PC-9 (cell line): ENCODE measurements around the gene ARHGEF7. TPM values are rescaled to one million over a fixed set of nuclear protein-coding genes. Genes with fewer than 3 reads are reported as not detected.
A peak's percentile ranks its signal among the peaks of the same experiment; 100 is the strongest.

Experiments
- Bru-seq: library from RNA; stranded (reverse); fragments of 400-500 nt; gene quantifications from one replicate; lab custom pipeline; 2021; lab: Mats Ljungman, UMichigan
- BruChase-seq, 2 experiments: library from RNA; stranded (reverse); fragments of 400-500 nt; gene quantifications; one replicate each; lab custom pipeline; 2021; lab: Mats Ljungman, UMichigan
- BruUV-seq: library from RNA; stranded (reverse); fragments of 400-500 nt; replicated peaks from 2 replicates; lab custom pipeline; 2021; lab: Mats Ljungman, UMichigan
- CTCF ChIA-PET: fragments of 300-600 bp; sonication (Branson Sonifier 250); formaldehyde crosslinking; loops from one replicate; lab custom pipeline; 2022; ENCODE audit warnings: antibody characterized with exemption; lab: Charles Lee
- POLR2A ChIA-PET: fragments of 300-600 bp; sonication (Branson Sonifier 250); formaldehyde crosslinking; loops from one replicate; lab custom pipeline; 2022; ENCODE audit warnings: antibody characterized with exemption; ENCODE audit not compliant: unreplicated experiment; lab: Charles Lee
- DNase-seq, 2 experiments: peaks; one replicate each; pipeline versions ENCODE4 v3.0.0 to v3.0.0-alpha.2; 2015 to 2022; ENCODE audit warnings: mixed read lengths in 1 of 2
- H2AFZ ChIP-seq: fragments of 200-600 bp; sonication (generic); 2 replicates; pipeline ENCODE4 v1.8.1; 2017; ENCODE audit warnings: antibody characterized with exemption
- H3F3A ChIP-seq: fragments of 200-600 bp; sonication (generic); 2 replicates; pipeline ENCODE4 v1.8.1; 2017; ENCODE audit warnings: antibody characterized with exemption, mild to moderate bottlenecking, low read depth; ENCODE audit not compliant: insufficient read depth
- H3K27ac ChIP-seq: fragments of 200-600 bp; sonication (generic); 2 replicates; pipeline ENCODE4 v1.6.1; 2016; ENCODE audit warnings: mixed run types
- H3K27me3 ChIP-seq: fragments of 200-600 bp; sonication (generic); 2 replicates; pipeline ENCODE4 v1.6.1; 2016; ENCODE audit warnings: low read depth, mixed run types; ENCODE audit not compliant: insufficient read depth
- H3K36me3 ChIP-seq: fragments of 200-600 bp; sonication (generic); 2 replicates; pipeline ENCODE4 v1.6.1; 2016; ENCODE audit warnings: low read depth, mixed run types
- H3K4me1 ChIP-seq: fragments of 200-600 bp; sonication (generic); replicated peaks from 2 replicates; pipeline ENCODE4 v1.6.1; 2016; ENCODE audit warnings: mixed run types; ENCODE audit not compliant: insufficient read depth
- H3K4me2 ChIP-seq: fragments of 200-600 bp; sonication (generic); 2 replicates; pipeline ENCODE4 v1.6.1; 2017; ENCODE audit warnings: mixed run types
- H3K4me3 ChIP-seq: fragments of 200-600 bp; sonication (generic); 2 replicates; pipeline ENCODE4 v1.6.1; 2016; ENCODE audit warnings: mixed run types
- H3K79me2 ChIP-seq: fragments of 200-600 bp; sonication (generic); 2 replicates; pipeline ENCODE4 v1.6.1; 2017; ENCODE audit warnings: low read depth, mixed run types
- H3K9me2 ChIP-seq: fragments of 200-600 bp; sonication (generic); 2 replicates; pipeline ENCODE4 v1.8.1; 2017; ENCODE audit warnings: mild to moderate bottlenecking; ENCODE audit not compliant: insufficient read depth
- H3K9me3 ChIP-seq: fragments of 200-600 bp; sonication (generic); 2 replicates; pipeline ENCODE4 v1.8.1; 2016; ENCODE audit warnings: low read depth; ENCODE audit not compliant: insufficient read depth
- H4K20me1 ChIP-seq: fragments of 200-600 bp; sonication (generic); 2 replicates; pipeline ENCODE4 v1.8.1; 2017; ENCODE audit not compliant: insufficient read depth
- CTCF ChIP-seq: fragments of 200-600 bp; sonication (generic); conservative IDR thresholded peaks from 2 replicates; pipeline ENCODE4 v1.6.1; 2017; ENCODE audit warnings: mixed run types, antibody characterized with exemption, mild to moderate bottlenecking, moderate library complexity
- EZH2 ChIP-seq: fragments of 200-600 bp; sonication (generic); IDR thresholded peaks from 2 replicates; pipeline ENCODE4 v1.8.0; 2017; ENCODE audit warnings: antibody characterized with exemption, low read depth
- intact Hi-C: fragments of 100-400 bp; cut with micrococcal nuclease; formaldehyde crosslinking; loops from one replicate; pipeline ENCODE4 v1.10.0; 2022; ENCODE audit not compliant: unreplicated experiment
- long read RNA-seq: library from polyadenylated mRNA; stranded (forward); transcript quantifications from one replicate; pipeline ENCODE4 v2.0.0, GENCODE V29; 2022
- total RNA-seq: library from RNA; stranded (reverse); gene quantifications from 2 replicates; pipeline ENCODE4 v1.2.3, GENCODE V29; 2021

ARHGEF7 gene
- total RNA-seq (37.0 and 38.5 TPM in 2 replicates), Bru-seq, nascent RNA (percentile 78 among the genes with signal in this experiment), BruChase-seq, experiment 1, labeled RNA remaining after a 2-hour chase (percentile 74 among the genes with signal in this experiment), BruChase-seq, experiment 2, labeled RNA remaining after a 6-hour chase (percentile 66 among the genes with signal in this experiment)
- long read RNA-seq, partial matches to known transcripts, result 5 of 6 reads
- long read RNA-seq, other reads (novel, unspliced or antisense), result 1 of 6 reads

- Histone ChIP-seq H3K4me2 (no peak within 1 kb of the TSS), H3K4me1 (no peaks in the 10 kb centered on the region), H3K9me2 (no peaks in the 10 kb centered on the region), H3F3A (no peaks in the 10 kb centered on the region), H3K27ac (no peak within 1 kb of the TSS), H3K79me2 (no peaks in the 10 kb centered on the region), H2AFZ (no peak within 1 kb of the TSS), H3K9me3 (no peaks in the 10 kb centered on the region), H4K20me1 (no peaks in the 10 kb centered on the region), H3K4me3 (no peak within 1 kb of the TSS), H3K36me3 (no peaks in the 10 kb centered on the region), H3K27me3 (peaks cover 83% of the 10 kb centered on the region)
- ChIA-PET POLR2A (no interaction called here), CTCF (no interaction called here)
- DNase-seq, result no peak
- BruUV-seq, result no TSS peak
- intact Hi-C loops, result no loop called here
- TF ChIP-seq EZH2, result no peak
- no peak for TF ChIP-seq CTCF
Observed at GRCh38 chr13:111115061-111115964, at the start of gene ARHGEF7. TSS of gene ARHGEF7 (plus strand) at chr13:111115310. CDS start at chr13:111115527, 217 bp downstream.

- no peaks in the 10 kb centered on the region for H3K79me2 ChIP-seq
- no peaks in the 10 kb centered on the region for H3F3A ChIP-seq
- ChIA-PET CTCF (no interaction called here), POLR2A (no interaction called here)
- H3K27me3 ChIP-seq, result peaks cover 24% of the 10 kb centered on the region; the same call in 1 of the 2 replicates
- H3K27ac ChIP-seq, result no peak overlapping the region
- H3K4me2 ChIP-seq, result no peak overlapping the region
- no peak for DNase-seq
- H3K4me1 ChIP-seq, result no peaks in the 10 kb centered on the region
- no peak overlapping the region for H2AFZ ChIP-seq
- no peaks in the 10 kb centered on the region for H4K20me1 ChIP-seq
- no TSS peak for BruUV-seq
- intact Hi-C loops, result no loop called here
- peaks cover 3% of the 10 kb centered on the region; the same call in 1 of the 2 replicates for H3K9me3 ChIP-seq
- H3K9me2 ChIP-seq, result no peaks in the 10 kb centered on the region
- no peak overlapping the region for H3K4me3 ChIP-seq
- no peaks in the 10 kb centered on the region for H3K36me3 ChIP-seq
- no peak for TF ChIP-seq EZH2
- no peak for TF ChIP-seq CTCF
Observed at GRCh38 chr13:111065698-111066097, 49.4 kb upstream of the ARHGEF7 start.

- intact Hi-C loops, result no loop called here
- Histone ChIP-seq H3K9me3 (peaks cover 7% of the 10 kb centered on the region; the same call in 1 of the 2 replicates), H2AFZ (no peak overlapping the region), H3K4me2 (peak overlapping the region; percentile 91), H3K4me3 (no peak overlapping the region; the same call in 1 of the 2 replicates), H3K79me2 (no peaks in the 10 kb centered on the region), H3K9me2 (no peaks in the 10 kb centered on the region), H3K27me3 (peaks cover 26% of the 10 kb centered on the region; the same call in 1 of the 2 replicates), H4K20me1 (no peaks in the 10 kb centered on the region), H3K4me1 (no peaks in the 10 kb centered on the region), H3K27ac (no peak overlapping the region), H3F3A (no peaks in the 10 kb centered on the region), H3K36me3 (no peaks in the 10 kb centered on the region)
- BruUV-seq, result no TSS peak
- TF ChIP-seq CTCF (no peak), EZH2 (no peak)
- POLR2A ChIA-PET, result no interaction called here
- CTCF ChIA-PET, result no interaction called here
- no peak for DNase-seq
Observed at GRCh38 chr13:111066544-111066943, 48.6 kb upstream of the ARHGEF7 start.
